GM21423 (cell line): Measurements from ENCODE around the gene PLXNA4.

Experiments used
- ATAC-seq: cut with Tn5 transposase; IDR thresholded peaks from one replicate; pipeline ENCODE4 v1.9.1; 2021; ENCODE audit warnings: mild to moderate bottlenecking, moderate library complexity; ENCODE audit not compliant: unreplicated experiment

Gene PLXNA4

DNA sequence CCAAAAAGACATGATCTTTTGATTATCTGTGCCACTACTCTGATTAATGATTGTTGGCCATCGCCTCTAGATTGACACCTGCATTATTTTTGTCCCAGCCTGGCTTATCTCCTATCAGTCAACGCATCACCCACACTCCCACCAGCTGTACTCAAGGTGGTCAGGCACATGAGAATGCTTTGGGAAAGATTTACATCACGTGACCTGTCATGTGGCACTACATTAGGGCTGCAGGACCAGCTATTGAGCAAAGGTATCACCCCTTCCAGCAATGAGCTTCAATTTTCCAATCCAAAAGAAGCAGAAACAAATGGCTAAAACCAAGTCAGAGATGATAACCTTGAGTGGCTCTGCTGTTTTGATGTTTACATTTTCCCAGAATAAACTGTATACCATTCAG, 204.3 kb downstream of the PLXNA4 start:
- ATAC-seq: no peak

DNA sequence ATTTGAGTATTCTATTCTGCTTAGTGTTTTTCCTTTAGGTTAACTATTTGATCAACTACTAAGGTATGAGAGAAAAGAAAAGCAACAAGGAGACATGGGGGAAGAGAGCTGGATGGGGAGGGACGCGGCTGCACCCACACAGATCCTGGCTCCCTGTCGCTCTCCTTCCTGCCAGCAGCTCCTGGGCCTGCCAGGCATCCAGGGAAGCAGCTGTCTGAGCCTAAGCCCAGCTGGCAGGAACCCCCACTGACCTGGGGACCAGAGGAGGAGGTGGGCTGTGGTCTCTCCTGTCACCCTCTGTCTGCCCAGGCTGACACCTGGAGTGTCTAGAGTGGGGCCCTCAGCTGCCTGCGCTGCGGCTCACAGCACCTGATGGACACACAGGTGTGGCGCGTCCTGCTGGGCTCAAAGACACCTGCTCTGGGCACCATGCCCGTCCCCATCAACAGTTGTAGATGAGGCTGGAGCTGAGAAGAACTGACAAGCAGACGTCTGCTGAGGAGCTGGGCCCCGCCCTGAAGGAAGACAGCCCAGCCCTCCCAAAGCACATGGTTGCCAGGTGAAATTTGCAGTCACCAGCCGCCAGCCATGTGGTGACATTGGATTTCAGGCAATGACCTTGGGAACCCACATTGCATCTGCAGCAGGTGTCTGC, 207.9 kb downstream of the PLXNA4 start:
- ATAC-seq: no peak

DNA sequence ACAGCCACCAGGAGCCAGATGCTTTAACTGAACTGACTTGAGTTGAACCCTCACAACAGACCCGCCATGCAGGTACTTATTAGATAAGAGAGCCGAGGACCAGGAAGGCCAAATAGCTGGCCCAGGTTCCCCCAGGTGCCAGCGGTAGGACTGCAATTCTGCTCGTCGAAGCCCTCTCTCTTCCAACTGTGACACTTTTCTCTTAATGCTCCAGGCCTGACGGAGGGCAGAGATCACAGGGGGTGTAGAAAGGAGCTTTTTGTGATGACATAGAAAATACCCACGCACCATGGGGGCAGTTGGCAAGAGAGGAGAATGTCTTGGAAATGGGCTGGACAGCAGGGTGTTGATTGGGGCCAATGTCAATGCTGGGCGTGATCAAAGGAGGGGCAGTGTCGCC, 208.5 kb downstream of the PLXNA4 start:
- no peak for ATAC-seq

DNA sequence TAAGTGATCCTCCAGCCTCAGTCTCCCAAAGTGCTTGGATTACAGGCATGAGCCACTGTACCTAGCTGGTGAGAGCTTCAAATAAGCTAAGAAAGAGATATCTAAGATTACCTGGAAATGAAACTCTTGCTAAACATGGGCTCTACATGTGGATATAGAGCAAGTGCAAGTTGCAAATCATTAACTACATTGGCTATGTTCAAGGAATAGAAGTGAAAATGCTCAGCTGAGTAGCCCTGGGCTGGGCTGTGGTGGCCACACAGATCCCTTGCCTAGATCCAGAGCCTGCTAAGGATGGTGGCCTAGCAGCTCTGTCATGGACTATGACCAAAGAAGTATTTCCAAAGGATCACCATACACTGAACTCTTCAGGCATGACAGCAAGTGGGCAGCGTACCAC, 209.3 kb downstream of the PLXNA4 start:
- no peak for ATAC-seq

DNA sequence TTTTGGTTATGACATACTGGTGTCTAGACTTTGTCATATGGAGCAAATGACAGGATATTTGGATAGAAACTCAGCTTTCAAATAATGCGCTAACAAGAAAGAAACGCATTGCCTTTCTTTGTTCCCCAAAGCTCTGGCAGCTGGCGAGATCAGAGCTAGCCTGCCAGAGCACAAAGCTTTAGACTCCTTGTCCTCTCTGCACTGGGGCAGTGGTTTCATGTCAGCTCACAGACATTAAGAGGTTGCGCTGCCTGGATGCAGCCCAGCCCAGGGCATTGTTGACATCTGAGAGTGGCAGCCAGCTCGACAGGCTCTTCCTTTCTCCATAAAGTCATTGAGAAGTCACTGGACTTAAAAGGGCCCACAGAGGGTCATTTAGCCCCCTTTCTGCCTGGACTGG, 212.0 kb downstream of the PLXNA4 start:
- no peak for ATAC-seq

DNA sequence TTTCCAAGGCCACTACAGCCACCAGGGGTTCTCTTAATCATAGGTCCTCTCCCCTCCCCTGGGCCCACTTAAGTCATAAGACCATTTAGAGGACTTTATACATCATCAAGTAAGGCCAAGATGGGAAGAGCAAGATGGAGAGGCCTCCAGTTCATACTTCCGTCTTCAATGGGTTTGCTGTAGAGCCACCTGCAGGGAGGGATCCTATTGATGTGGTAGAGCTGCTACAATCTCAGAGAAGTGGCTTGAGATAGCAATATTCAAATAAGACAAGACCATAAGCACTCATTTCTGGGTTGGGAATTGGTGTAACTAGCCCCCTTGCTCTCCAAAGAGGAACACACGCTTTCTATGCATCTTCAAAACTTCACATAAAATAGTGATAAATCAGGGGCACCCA, 214.2 kb downstream of the PLXNA4 start:
- no peak for ATAC-seq

DNA sequence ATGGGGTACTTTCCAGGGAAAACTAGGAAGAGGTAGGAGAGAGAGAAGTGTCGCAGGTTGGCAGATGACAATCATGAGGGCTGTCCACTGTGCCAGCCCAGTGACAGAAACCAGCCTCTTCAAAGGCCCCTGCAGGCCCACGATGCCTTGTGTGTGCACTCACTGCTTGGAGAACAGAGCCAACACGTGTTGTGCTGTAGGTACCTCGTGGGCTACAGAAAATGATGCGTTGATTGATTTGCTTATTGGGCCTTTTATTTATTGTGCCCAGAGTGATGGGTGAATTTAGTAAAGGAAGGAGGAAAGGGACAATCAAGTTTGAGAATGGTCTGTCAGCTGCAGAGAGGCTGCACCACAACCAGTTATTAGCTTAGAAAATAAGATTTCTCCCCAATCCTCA, 215.1 kb downstream of the PLXNA4 start:
- ATAC-seq: no peak

DNA sequence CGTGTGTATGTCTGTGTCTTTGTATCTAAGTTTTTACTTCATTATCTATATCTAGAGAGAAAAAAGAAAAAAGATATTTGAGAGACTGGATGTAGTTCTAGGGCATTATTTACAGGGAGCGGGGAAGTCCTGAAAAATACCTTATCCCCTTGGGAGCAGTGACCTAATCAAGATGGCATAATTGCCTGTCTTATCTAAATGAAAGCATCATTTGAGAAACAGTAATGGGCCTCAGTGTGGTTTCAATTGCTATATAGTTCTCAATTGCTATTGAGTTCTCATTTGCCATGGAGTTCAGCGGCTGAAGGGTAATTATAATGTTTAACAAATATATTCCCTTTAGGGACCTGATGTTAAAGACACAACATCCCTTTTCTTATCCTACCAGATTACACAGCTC, 216.5 kb downstream of the PLXNA4 start:
- ATAC-seq: no peak

DNA sequence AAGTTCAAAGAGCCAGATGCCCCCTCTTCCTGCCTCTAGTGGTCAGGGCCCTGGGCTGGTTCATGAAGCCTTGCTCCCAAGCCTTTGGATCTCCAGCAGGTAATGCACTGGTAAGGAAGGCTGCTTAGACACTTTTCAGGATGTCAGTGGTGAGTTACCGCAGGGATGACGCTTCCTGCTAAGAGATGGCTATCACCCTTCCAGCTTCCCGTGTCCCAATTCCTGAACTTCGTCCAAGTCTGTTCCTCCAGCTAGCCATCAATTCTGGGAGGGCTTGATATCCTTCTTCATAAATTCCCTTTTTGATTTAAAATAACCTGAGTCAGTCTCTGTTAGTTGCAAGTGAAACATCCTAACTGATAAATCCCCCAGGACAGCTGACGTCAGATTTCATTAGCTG, 221.2 kb downstream of the PLXNA4 start:
- ATAC-seq: no peak

DNA sequence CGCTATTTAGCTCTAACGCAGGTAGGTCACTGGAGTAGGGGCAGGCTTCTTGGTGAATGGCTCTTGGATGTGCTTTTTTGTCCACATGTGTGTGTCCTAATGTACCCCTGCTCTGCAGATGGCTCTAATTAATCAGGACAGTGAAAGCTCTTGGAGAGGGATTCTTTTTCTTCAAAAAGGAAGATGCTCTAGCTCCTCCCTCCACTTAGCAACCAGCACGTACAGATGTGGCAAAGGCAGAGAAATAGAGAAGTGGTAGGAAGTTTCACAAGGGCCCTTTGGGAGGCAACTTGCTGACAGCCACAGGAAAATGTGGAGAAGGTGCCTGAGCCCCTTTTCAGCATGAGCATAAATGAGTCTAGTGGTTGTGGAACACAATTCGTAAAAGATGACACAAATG, 221.7 kb downstream of the PLXNA4 start:
- no peak for ATAC-seq

DNA sequence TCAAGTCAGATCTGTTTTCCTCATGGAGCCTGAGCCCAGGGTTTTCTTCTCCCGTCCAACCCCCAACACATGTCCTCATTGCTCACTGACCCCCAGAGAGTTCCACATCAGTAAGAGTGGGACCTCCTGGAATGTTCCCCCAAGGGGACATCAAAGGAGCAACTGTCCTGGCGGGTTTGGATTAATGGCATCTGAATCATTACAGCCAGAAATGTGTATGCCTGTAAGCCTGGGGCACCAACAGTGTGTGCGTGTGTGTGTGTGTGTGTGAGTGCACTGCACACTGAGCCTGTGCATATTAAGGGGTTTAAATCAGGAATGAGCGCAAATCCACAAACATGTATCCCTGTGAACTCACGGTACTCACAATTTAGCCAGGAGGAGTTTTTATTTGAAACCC, 222.3 kb downstream of the PLXNA4 start:
- ATAC-seq: no peak

DNA sequence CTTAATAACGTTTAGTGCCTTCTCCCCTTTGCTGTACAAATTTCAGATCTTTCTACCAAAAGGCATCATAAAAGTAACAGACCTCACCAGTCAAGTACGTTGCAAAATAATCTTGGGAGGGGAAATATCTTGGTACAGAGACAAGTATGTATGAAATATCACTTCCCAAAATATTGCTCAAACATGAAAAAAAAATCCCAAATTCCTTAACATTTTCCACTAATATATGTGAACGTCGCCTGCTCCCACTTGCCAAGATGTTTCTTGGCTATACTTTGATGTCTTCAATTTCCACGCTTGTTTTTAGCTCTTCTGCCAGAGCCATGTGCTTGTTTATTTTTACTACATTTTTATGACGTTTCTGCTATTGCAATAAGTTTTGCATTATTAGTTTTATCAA, 223.5 kb downstream of the PLXNA4 start:
- no peak for ATAC-seq

DNA sequence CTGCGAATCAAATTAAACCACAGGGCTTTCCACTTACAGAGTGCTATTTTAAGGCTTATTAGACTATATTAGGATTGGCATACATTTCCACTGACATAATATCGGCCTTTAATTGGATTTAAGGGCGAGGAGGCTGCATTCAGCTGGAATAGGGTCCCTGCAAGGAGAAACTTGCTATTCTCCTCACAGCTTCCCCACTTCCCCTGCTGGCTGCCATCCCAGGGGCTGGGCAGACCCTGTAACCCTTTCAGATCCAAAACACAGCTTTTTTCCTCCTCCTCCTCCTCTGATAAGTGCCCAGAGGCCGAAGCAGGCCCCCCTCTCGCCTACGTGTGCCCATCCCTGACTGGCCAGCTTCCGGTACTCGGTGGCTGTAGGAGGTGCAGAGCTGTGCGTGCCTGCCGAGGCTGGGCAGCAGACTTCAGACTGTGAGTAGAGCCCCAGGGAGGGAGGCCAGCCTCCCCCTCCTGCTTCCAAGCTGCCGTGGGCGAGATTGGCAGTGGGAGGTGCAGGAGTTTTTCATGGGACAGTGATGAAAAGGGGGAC, 224.2 kb downstream of the PLXNA4 start:
- ATAC-seq: no peak

DNA sequence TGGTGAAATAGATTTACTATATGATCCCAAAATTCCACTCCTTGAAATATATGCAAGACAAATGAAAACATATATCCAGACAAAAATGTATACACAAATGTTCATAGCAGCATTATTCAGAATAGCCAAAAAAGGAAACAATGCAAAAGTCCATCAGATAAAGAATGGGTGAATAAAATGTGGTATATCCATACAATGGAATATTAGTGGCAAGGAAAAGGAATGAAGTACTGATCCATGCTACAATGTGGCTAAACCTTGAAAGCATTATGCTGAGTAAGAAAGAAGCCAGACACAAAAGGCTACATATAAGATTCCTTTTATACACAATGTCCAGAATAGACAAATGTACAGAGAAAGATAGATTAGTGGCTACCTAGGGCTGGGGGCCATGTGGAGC, 225.5 kb downstream of the PLXNA4 start:
- ATAC-seq: no peak

DNA sequence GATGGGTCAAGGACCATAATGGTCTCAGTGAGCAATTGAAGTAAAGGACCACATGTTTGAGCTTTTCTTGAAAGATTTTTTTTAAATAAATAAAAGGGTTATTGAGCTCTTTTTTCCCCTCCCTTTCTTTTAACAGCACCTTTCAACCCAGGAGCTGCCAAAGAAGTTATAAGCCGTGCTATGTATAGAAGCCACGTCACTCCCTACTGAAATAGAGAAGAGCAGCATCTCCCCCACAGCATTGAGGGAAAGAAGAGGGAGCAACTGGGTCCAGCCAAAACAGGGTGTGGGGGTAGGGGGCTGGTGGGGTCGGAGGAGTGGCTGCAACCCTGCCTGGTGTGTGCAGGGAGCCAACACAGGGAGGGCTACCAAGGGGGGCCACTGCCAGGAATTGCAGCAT, 227.2 kb downstream of the PLXNA4 start:
- no peak for ATAC-seq

DNA sequence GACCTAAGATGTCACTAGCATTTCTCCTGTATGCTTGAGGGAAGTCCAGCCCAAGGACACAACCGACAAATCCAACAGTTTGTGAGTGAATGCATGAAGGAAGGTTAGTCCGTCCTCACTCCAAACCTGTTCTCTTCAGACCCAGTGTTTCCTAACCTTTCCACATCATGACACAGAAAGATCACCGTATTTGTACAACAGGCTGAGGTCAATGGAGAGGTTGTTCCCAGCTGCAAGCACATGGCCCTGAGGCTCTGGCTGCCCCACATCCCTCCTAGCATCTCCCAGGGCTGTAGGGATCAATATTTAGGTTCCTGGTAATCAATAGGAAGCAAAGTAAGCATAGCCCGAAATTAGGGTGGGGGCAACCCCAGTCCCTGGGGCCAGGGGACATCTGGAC, 227.9 kb downstream of the PLXNA4 start:
- no peak for ATAC-seq

DNA sequence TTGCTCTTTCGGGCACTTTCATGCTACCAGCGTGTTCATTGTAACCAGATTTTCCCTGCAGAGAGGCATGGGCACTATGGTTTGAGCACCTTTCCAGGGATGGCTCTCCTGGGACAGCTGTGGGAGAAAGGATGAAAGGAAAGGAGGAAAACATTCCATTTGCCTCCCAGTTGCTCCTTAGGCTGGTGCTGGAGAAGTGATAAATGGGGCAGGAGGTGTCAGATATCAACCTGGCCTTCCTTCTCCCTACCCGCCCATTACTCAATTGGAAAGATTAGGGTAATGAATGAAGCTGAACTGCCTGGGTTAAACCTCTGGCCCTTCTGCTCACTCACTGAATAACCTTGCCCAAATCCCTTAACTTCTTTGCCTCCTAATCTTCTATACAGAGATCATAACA, 228.4 kb downstream of the PLXNA4 start:
- no peak for ATAC-seq

DNA sequence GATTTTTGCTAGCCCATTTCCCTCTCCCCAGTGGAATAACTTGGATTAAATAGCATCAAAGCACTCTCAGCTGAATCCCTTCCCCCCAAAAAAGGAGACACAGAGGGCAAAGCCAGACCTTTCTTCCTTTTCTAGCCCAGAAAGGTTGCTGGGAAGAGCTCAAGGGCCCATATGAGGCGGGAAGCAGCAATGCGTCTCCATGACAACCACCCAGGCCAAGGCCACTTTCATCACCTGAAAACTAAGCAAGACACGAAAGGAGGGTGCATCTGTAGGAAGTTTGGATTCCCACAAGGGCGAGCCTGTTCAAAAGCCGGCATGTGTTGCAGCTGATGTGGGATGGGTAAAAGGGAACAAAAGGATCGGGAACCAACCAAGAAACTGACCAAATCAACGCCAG, 229.1 kb downstream of the PLXNA4 start:
- no peak for ATAC-seq

DNA sequence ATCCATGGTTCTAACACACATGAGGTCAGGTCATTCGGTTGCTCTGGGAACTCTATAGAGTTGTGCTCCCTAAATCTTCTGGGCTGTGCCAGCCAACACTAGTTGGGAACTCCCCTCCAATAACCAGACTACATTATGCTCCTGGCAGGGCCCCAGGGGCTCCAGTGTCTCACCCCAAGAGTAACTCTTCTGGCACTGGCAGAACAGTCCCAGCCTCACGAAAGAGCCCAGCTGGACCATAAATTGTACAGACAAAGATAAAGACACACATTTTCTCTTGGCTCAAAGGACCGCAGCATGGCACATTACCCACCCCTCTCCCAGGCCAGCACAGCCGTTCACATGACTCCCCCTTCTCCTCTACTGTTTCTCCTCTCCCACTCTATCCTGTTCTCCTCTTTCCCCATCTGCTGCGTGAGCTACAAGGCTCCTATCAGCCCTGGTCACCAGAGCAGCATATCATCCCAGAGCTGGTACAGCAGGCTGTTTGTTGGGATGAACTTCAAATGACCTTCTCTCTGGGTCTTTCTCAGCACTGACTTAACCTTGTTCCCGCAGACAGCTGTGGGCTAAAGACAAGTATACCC, 230.6 kb downstream of the PLXNA4 start:
- no peak for ATAC-seq

DNA sequence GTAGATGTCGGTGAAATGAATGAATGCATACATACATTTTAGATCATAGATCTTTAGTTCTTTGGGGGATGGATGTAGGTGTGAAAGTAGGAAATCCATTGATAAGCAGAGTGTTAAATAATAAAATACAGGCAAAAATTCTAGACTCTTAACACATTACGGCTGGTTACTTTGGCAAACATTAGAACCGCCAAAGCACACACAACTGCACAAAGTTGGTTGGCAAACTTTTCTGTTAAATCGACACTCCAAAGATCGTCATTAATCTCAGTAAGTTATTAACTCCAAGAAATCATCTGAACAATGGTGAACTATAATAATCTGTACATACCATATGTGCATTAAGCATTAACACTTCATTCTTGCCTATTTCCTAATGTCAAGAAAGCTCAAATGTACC, 231.2 kb downstream of the PLXNA4 start:
- ATAC-seq: no peak

DNA sequence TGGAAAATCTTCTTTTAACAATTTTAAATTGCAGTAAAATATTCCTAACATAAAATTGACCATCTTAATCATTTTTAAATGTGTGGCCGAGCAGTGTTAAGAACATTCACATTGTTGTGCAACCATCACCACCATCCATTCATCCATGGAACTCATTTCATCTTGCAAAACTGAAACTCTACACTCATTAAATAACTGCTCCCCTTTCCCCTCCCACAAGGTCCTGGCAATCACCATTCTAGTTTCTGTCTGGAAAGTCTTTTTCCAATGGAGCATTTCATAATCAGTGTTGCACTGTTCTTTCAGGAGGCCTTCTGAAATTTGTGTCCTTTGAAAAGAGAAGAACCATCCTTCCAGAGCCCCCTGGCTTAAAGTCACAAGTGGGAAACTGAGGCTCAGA, 233.1 kb downstream of the PLXNA4 start:
- no peak for ATAC-seq

DNA sequence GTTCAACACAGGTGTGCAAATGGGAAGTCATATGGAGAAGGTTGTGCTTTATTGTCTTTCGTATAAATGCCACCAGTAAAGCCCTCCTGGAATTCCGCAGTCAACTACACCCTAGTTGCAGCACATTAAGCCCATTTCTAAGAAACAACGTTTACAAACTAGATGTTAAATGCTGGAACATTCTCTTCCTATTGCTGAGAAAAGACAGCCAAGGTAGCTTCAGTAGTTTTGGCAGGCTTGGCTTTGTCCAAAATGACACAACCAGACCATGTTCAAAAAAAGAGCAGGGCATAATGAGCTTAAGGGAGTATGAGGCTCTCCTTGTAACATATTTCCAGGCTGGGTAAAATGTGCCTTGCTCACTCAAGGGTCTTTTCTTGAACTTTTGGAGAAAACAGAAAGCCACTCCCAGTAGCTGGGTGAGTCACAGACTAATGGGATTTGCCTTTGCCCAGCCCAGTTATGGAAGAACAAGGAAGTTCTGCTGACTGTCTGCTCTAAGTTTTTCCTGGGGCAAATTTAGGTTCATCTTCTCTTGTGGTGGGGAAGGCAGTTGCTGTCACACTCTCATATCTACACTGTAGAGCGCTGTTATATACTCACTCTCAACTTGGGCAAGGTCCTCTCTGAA, 238.7 kb downstream of the PLXNA4 start:
- ATAC-seq: no peak
